ENCODE measurements around the gene GDA. TPM values are rescaled to one million over a fixed set of nuclear protein-coding genes. Genes with fewer than 3 reads are reported as not detected.

GDA gene
- total and polyA plus RNA-seq, 9 of the 15 experiments (the other 6 are each of a cell fraction or from before 2014, with no cell fraction given) = 4.5 to 18.0 (median 12.7) TPM

DNA sequence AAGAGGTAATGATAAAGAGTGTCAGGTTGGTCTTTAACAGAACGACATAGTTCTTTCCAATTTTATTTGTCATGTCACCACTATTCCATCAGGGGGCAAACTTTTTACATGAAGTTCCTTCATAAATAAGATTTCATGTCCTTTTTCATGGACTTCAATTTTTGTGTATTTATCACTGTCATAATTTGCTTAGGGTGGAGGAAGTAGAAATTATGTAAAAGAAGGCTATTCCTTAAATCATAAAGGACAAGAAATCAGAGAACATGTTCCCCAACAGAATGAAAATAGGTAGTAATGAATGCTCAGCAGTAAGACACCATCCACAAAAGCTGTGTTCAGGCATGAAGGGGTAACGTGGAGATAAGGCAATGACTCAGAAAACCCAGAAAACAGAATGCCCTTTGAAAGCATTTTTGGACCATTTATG, 143.0 kb downstream of the GDA start (continued):
- TF ChIP-seq, protein P1, sequence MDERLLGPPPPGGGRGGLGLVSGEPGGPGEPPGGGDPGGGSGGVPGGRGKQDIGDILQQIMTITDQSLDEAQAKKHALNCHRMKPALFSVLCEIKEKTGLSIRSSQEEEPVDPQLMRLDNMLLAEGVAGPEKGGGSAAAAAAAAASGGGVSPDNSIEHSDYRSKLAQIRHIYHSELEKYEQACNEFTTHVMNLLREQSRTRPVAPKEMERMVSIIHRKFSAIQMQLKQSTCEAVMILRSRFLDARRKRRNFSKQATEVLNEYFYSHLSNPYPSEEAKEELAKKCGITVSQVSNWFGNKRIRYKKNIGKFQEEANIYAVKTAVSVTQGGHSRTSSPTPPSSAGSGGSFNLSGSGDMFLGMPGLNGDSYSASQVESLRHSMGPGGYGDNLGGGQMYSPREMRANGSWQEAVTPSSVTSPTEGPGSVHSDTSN (CRISPR knock-in tag; IDR thresholded peaks at IDR 0.05; ENCODE audit: low read depth) = no peak
- TF ChIP-seq, protein P1 (tag; conservative IDR thresholded peaks at IDR 0.05; ENCODE audit: low read depth) = 0 out of 2 replicates have a peak, but pooled peaks have one; percentile 35
- no peak for TF ChIP-seq FOXP1 (CRISPR knock-in tag; IDR thresholded peaks at IDR 0.05)
- peak; percentile 49; the same call in 1 of the 2 replicates for TF ChIP-seq JUND (IDR thresholded peaks at IDR 0.05; ENCODE audit: borderline replicate concordance, low read depth, low read length)
- TF ChIP-seq JUND (tag; IDR thresholded peaks at IDR 0.05; ENCODE audit: borderline replicate concordance, low read depth, low read length) = no peak
- 0 out of 2 replicates have a peak, but pooled peaks have one; percentile 6 for TF ChIP-seq MAFG (tag; conservative IDR thresholded peaks at IDR 0.05)
- TF ChIP-seq, protein P2, sequence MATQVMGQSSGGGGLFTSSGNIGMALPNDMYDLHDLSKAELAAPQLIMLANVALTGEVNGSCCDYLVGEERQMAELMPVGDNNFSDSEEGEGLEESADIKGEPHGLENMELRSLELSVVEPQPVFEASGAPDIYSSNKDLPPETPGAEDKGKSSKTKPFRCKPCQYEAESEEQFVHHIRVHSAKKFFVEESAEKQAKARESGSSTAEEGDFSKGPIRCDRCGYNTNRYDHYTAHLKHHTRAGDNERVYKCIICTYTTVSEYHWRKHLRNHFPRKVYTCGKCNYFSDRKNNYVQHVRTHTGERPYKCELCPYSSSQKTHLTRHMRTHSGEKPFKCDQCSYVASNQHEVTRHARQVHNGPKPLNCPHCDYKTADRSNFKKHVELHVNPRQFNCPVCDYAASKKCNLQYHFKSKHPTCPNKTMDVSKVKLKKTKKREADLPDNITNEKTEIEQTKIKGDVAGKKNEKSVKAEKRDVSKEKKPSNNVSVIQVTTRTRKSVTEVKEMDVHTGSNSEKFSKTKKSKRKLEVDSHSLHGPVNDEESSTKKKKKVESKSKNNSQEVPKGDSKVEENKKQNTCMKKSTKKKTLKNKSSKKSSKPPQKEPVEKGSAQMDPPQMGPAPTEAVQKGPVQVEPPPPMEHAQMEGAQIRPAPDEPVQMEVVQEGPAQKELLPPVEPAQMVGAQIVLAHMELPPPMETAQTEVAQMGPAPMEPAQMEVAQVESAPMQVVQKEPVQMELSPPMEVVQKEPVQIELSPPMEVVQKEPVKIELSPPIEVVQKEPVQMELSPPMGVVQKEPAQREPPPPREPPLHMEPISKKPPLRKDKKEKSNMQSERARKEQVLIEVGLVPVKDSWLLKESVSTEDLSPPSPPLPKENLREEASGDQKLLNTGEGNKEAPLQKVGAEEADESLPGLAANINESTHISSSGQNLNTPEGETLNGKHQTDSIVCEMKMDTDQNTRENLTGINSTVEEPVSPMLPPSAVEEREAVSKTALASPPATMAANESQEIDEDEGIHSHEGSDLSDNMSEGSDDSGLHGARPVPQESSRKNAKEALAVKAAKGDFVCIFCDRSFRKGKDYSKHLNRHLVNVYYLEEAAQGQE (IDR thresholded peaks at IDR 0.05; ENCODE audit: borderline replicate concordance) = peak; percentile 21; the same call in 1 of the 2 replicates
- TF ChIP-seq, protein P2 (CRISPR knock-in tag; IDR thresholded peaks at IDR 0.05; ENCODE audit: low read depth) = no peak
